Stomach (tissue), 9 donors: ENCODE results near the gene MCEE. TPM values are rescaled to one million over a fixed set of nuclear protein-coding genes. Genes with fewer than 3 reads are reported as not detected.
"Not testable (repeated sequence)": the region's sequence is repeated elsewhere in the genome, so short reads cannot be mapped to it uniquely, and the experiment has no call there.

Experiments used
- DNase-seq, 2 donors: peaks; one replicate each; pipeline versions ENCODE4 v3.0.0 to v3.0.0-alpha.2; 2013 to 2019
- H3K27ac ChIP-seq, 5 donors: fragments of 200-600 bp in 4 of 5; sonication (generic) in 4 of 5; one replicate each; pipeline ENCODE4 v1.5.1; 2013 to 2019; ENCODE audit warnings: mild to moderate bottlenecking in 1 of 5, moderate library complexity in 1 of 5
- H3K27me3 ChIP-seq, 3 donors: fragments of 200-600 bp; sonication (generic); one replicate each; pipeline ENCODE4 v1.5.1; 2017 to 2019; ENCODE audit warnings: mixed run types in 1 of 3
- H3K36me3 ChIP-seq, 4 donors: fragments of 200-600 bp; sonication (generic); 1 replicate in 3 of 4; 2 replicates in 1 of 4; pipeline ENCODE4 v1.5.1; 2016 to 2019
- H3K4me1 ChIP-seq, 4 donors: fragments of 200-600 bp; sonication (generic); one replicate each; pipeline ENCODE4 v1.5.1; 2016 to 2019
- H3K4me3 ChIP-seq, 4 donors: fragments of 200-600 bp; sonication (generic) in 3 of 4; one replicate each; pipeline ENCODE4 v1.5.1; 2016 to 2019; ENCODE audit warnings: mild to moderate bottlenecking in 1 of 4
- H3K9me3 ChIP-seq, 4 donors: fragments of 200-600 bp; sonication (generic); one replicate each; pipeline ENCODE4 v1.5.1; 2016 to 2019
- EP300 ChIP-seq: sonication (generic); formaldehyde crosslinking; IDR thresholded peaks from one replicate; pipeline ENCODE4 v1.6.1; 2017; ENCODE audit warnings: antibody characterized with exemption
- POLR2A ChIP-seq, 4 donors: fragments of 450-650 bp; IDR thresholded peaks; one replicate each; pipeline ENCODE4 v1.6.1; 2016; ENCODE audit warnings: antibody characterized with exemption in 4 of 4, control low read depth in 2 of 4, mild to moderate bottlenecking in 1 of 4, moderate library complexity in 1 of 4
- POLR2AphosphoS5 ChIP-seq, 3 donors: sonication (generic); formaldehyde crosslinking; IDR thresholded peaks; one replicate each; pipeline ENCODE4 v1.6.1; 2016; ENCODE audit warnings: antibody characterized with exemption in 3 of 3
- WGBS, 5 donors: extraction: QIAGEN DNeasy Blood & Tissue Kit in 3 of 5; methylation state at CpG; one replicate each; pipeline versions ENCODE4 v1.1.5 to v1.1.7; 2013 to 2018; 5-methylcytosine and 5-hydroxymethylcytosine counted together
- intact Hi-C: fragments of 100-400 bp; cut with DNase I; formaldehyde crosslinking; loops from one replicate; pipeline ENCODE4 v1.15.1; 2023; ENCODE audit warnings: low total_unique reads
- polyA plus RNA-seq, 3 donors: library from polyadenylated mRNA; stranded (reverse); fragments of 200-250 nt; gene quantifications; one replicate each; pipeline ENCODE4 v1.2.3, GENCODE V29; 2013
- total RNA-seq, 5 donors: library from RNA; depleted of rRNA; stranded (reverse); fragments of >200 nt; gene quantifications; one replicate each; pipeline versions ENCODE4 v1.1.0 to v1.2.3, GENCODE V29; 2014 to 2016
- TF ChIP-seq, protein P1 (sequence below), 7 experiments: fragments of 450-650 bp in 4 of 7; fragments of 200-600 bp in 3 of 7; sonication (generic) in 3 of 7; IDR thresholded peaks; one replicate each; pipeline ENCODE4 v1.5.1; 2016 to 2019; ENCODE audit warnings: antibody characterized with exemption in 7 of 7, control low read depth in 2 of 7, mild to moderate bottlenecking in 1 of 7
- donor health status: healthy with polysubstance abuse.
- donor health status: Bipolar disorder and iron deficiency.
- donor health status: healthy.

MCEE gene
- total and polyA plus RNA-seq, 8 donors: 4.0 to 53.6 (median 25.1) TPM; not detected in 1

DNA sequence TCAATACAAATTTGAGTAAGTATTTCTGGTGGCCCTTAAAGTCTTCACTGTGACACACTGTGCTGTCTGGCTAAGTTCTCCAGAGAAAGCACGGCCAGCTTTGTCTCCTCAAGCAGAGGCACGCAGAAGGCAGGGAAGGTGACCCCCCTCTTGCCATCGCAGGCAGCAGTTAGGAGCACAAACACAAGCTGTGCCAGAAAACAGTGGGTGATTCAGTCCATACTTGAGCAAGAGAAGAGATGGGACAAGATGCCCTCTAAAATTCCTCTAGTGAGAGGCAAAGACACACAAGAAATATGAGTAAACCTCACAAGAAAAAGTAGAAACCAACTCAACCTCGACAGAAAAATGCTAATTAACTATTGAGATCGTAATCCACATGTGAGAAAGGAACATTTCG lies 9.8 kb downstream of the MCEE start:
- Histone ChIP-seq H3K36me3 (peaks cover 10 to 86% (median 81%) of the 10 kb centered on the region in 4 donors), H3K9me3 (no peaks in the 10 kb centered on the region), H3K4me3 (no peak overlapping the region), H3K27me3 (no peaks in the 10 kb centered on the region), H3K4me1 (peaks cover 0 to 6% (median 0%) of the 10 kb centered on the region in 4 donors), H3K27ac (no peak overlapping the region)
- no peak for TF ChIP-seq EP300
- TF ChIP-seq, protein P1, sequence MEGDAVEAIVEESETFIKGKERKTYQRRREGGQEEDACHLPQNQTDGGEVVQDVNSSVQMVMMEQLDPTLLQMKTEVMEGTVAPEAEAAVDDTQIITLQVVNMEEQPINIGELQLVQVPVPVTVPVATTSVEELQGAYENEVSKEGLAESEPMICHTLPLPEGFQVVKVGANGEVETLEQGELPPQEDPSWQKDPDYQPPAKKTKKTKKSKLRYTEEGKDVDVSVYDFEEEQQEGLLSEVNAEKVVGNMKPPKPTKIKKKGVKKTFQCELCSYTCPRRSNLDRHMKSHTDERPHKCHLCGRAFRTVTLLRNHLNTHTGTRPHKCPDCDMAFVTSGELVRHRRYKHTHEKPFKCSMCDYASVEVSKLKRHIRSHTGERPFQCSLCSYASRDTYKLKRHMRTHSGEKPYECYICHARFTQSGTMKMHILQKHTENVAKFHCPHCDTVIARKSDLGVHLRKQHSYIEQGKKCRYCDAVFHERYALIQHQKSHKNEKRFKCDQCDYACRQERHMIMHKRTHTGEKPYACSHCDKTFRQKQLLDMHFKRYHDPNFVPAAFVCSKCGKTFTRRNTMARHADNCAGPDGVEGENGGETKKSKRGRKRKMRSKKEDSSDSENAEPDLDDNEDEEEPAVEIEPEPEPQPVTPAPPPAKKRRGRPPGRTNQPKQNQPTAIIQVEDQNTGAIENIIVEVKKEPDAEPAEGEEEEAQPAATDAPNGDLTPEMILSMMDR (IDR thresholded peaks at IDR 0.05): no peak
- TF ChIP-seq POLR2A (IDR thresholded peaks at IDR 0.05): no peak
- TF ChIP-seq POLR2AphosphoS5 (IDR thresholded peaks at IDR 0.05): no peak
- intact Hi-C loops: no loop called here
- DNase-seq: no peak
- 75 to 89% (median 81%) methylated on average over 6 of the region's 6 CpGs for WGBS, 5 donors

DNA sequence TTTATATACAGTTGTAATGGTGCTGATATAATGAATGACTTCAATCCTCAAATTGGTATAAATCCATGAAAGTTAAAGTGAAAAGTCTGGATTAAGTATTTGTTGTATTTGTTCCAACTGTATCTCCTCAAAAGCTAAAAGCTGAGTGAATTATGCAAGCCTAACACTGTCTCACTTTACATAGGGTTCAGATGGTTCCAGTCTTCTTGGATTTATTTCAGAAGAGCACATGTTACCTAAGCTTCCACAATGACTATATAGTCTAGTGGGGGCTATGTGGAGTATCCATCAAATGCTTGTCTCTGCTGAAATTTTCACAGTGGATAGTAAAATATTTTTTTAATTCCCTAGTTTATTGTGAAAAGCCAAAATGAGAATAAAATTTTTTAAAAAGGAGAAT lies 13.0 kb downstream of the MCEE start:
- TF ChIP-seq POLR2A (IDR thresholded peaks at IDR 0.05) (no peak), POLR2AphosphoS5 (IDR thresholded peaks at IDR 0.05) (no peak), EP300 (no peak)
- TF ChIP-seq, protein P1 (IDR thresholded peaks at IDR 0.05): no peak
- H3K27me3 ChIP-seq: no peaks in the 10 kb centered on the region
- intact Hi-C loops: no loop called here
- no peaks in the 10 kb centered on the region for H3K9me3 ChIP-seq
- peaks cover 12 to 88% (median 84%) of the 10 kb centered on the region in 4 donors for H3K36me3 ChIP-seq
- no peaks in the 10 kb centered on the region for H3K4me1 ChIP-seq
- DNase-seq: no peak
- H3K27ac ChIP-seq: no peak overlapping the region
- H3K4me3 ChIP-seq: no peak overlapping the region

DNA sequence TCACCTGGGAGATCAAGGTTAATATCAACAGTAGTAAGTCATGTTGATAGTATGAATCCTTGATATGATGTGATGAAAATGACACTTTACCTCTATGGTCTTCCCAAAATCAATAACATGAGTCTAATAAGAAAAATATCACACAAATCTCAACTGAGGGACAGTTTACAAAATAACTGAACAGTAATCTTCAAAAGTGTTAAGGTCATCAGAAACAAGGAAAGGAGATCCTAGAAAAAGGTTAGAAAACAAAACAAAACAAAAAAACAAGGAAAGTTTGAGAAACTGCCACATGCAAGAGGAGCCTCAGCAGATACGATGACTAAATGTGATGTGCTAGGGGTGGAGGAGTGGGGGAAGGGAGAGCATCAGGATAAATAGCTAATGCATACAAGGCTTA lies 16.2 kb downstream of the MCEE start:
- Histone ChIP-seq H3K27ac (no peak overlapping the region), H3K4me3 (no peak overlapping the region), H3K9me3 (no peaks in the 10 kb centered on the region), H3K27me3 (no peaks in the 10 kb centered on the region), H3K4me1 (no peaks in the 10 kb centered on the region), H3K36me3 (peaks cover 12 to 87% (median 76%) of the 10 kb centered on the region in 4 donors)
- intact Hi-C loops: no loop called here
- 85 to 100% (median 98%) methylated on average over 1 of the region's 1 CpG for WGBS, 5 donors
- DNase-seq: no peak
- no peak for TF ChIP-seq EP300
- TF ChIP-seq POLR2AphosphoS5 (IDR thresholded peaks at IDR 0.05): no peak
- TF ChIP-seq, protein P1 (IDR thresholded peaks at IDR 0.05): no peak
- no peak for TF ChIP-seq POLR2A (IDR thresholded peaks at IDR 0.05)

DNA sequence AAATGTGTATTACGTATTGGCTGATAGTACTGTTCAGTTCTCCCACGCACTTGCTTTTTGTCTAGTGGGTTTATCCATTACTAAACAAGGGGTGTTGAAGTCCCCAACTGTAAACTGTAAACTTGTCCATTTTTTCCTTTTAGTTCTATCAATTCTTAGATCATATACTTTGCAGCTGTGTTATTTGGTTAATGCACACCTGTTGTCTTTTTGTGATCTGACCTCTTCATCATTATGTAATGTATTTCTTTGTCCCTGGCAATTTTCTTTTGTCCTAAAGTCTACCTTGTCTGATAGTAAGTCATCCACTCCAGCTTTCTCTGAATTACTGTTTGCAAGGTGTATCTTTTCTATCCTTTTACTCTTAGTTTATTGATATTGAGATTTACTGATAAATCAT lies 21.9 kb downstream of the MCEE start:
- Histone ChIP-seq H3K4me1 (no peaks in the 10 kb centered on the region), H3K9me3 (no peaks in the 10 kb centered on the region), H3K36me3 (peaks cover 0 to 44% (median 29%) of the 10 kb centered on the region in 4 donors), H3K27me3 (no peaks in the 10 kb centered on the region), H3K27ac (no peak overlapping the region), H3K4me3 (no peak overlapping the region)
- no peak for DNase-seq
- intact Hi-C loops: no loop called here
- TF ChIP-seq, protein P1 (IDR thresholded peaks at IDR 0.05): no peak
- no peak for TF ChIP-seq POLR2A (IDR thresholded peaks at IDR 0.05)
- TF ChIP-seq POLR2AphosphoS5 (IDR thresholded peaks at IDR 0.05): no peak
- TF ChIP-seq EP300: no peak
- WGBS, 5 donors: 88 to 96% (median 94%) methylated on average over 2 of the region's 2 CpGs

DNA sequence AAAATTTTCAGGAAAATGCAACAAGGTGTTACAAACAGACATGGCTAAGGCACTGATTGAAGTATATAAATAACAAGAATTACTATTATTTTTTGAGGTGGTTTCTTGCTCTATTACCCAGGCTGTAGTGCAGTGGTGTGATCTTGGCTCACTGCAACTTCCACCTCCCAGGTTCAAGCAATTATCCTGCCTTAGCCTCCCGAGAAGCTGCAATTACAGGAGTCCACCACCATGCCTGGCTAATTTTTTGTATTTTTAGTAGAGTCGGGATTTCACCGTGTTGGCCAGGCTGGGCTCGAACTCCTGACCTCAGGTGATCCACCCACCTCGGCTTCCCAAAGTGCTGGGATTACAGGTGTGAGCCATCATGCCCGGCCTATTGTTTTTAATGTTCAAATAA lies 23.6 kb downstream of the MCEE start:
- H3K4me3 ChIP-seq, DNase-seq, H3K9me3 ChIP-seq, intact Hi-C loops, H3K27ac ChIP-seq, H3K27me3 ChIP-seq, H3K4me1 ChIP-seq: not testable (repeated sequence)
- 34 to 69% (median 62%) methylated on average over 6 of the region's 6 CpGs for WGBS, 5 donors
- H3K36me3 ChIP-seq: peaks cover 0 to 35% (median 21%) of the 10 kb centered on the region in 4 donors
